ENCODE measurements around the gene LRCH4. TPM values are rescaled to one million over a fixed set of nuclear protein-coding genes. Genes with fewer than 3 reads are reported as not detected.
A peak's percentile ranks its signal among the peaks of the same experiment; 100 is the strongest.

Gene LRCH4
- total and polyA plus RNA-seq, 9 of the 15 experiments (the other 6 are each of a cell fraction or from before 2014, with no cell fraction given), result 0.06 to 63.3 (median 15.0) TPM

DNA sequence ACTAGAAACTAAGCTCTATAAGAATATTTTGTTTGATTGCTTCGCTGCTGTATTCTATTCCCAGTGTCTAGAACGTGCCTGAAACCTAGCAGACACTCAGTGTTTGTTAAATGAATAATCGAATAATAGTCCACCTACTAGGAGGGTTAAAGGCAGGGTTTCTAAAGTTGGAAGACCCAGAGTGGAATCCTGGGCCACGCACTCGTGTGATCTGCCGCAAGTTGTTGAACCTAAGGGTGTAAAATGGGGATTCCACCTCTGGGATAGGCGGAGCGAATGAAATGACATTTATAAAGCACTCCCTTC is 47.6 kb downstream of the LRCH4 start (continued):
- no peak for TF ChIP-seq ZNF217 (CRISPR knock-in tag; IDR thresholded peaks at IDR 0.05)
- TF ChIP-seq, protein P1, sequence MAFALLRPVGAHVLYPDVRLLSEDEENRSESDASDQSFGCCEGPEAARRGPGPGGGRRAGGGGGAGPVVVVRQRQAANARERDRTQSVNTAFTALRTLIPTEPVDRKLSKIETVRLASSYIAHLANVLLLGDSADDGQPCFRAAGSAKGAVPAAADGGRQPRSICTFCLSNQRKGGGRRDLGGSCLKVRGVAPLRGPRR (CRISPR knock-in tag; IDR thresholded peaks at IDR 0.05), result peak; percentile 66; the same call in 1 of the 2 replicates
- no peak for TF ChIP-seq HDAC6 (IDR thresholded peaks at IDR 0.05; ENCODE audit: low read depth, low read length)
- no peak for TF ChIP-seq PTRF (tag; IDR thresholded peaks at IDR 0.05)
- no peak for TF ChIP-seq BMI1 (IDR thresholded peaks at IDR 0.05; ENCODE audit: low read length)
- no peak for TF ChIP-seq ZNF23 (CRISPR knock-in tag; IDR thresholded peaks at IDR 0.05)
- TF ChIP-seq SMARCE1 (IDR thresholded peaks at IDR 0.05), result peak; percentile 35; the same call in 1 of the 2 replicates
- TF ChIP-seq SRF (CRISPR knock-in tag; IDR thresholded peaks at IDR 0.05), result peak in 1 of 2 experiments; percentile 66; a peak in 1 of 4 replicates
- no peak for TF ChIP-seq ZNF77 (CRISPR knock-in tag; IDR thresholded peaks at IDR 0.05)
- TF ChIP-seq, protein P2, sequence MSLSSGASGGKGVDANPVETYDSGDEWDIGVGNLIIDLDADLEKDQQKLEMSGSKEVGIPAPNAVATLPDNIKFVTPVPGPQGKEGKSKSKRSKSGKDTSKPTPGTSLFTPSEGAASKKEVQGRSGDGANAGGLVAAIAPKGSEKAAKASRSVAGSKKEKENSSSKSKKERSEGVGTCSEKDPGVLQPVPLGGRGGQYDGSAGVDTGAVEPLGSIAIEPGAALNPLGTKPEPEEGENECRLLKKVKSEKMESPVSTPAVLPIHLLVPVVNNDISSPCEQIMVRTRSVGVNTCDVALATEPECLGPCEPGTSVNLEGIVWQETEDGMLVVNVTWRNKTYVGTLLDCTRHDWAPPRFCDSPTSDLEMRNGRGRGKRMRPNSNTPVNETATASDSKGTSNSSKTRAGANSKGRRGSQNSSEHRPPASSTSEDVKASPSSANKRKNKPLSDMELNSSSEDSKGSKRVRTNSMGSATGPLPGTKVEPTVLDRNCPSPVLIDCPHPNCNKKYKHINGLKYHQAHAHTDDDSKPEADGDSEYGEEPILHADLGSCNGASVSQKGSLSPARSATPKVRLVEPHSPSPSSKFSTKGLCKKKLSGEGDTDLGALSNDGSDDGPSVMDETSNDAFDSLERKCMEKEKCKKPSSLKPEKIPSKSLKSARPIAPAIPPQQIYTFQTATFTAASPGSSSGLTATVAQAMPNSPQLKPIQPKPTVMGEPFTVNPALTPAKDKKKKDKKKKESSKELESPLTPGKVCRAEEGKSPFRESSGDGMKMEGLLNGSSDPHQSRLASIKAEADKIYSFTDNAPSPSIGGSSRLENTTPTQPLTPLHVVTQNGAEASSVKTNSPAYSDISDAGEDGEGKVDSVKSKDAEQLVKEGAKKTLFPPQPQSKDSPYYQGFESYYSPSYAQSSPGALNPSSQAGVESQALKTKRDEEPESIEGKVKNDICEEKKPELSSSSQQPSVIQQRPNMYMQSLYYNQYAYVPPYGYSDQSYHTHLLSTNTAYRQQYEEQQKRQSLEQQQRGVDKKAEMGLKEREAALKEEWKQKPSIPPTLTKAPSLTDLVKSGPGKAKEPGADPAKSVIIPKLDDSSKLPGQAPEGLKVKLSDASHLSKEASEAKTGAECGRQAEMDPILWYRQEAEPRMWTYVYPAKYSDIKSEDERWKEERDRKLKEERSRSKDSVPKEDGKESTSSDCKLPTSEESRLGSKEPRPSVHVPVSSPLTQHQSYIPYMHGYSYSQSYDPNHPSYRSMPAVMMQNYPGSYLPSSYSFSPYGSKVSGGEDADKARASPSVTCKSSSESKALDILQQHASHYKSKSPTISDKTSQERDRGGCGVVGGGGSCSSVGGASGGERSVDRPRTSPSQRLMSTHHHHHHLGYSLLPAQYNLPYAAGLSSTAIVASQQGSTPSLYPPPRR (CRISPR knock-in tag; IDR thresholded peaks at IDR 0.05; ENCODE audit: borderline replicate concordance), result no peak
- no peak for TF ChIP-seq ZNF740 (CRISPR knock-in tag; IDR thresholded peaks at IDR 0.05)
- no peak for TF ChIP-seq ZNF740 (tag; IDR thresholded peaks at IDR 0.05)
- no peak for TF ChIP-seq ZC3H8 (IDR thresholded peaks at IDR 0.05)
- TF ChIP-seq ZNF324 (CRISPR knock-in tag; IDR thresholded peaks at IDR 0.05), result no peak
- no peak for TF ChIP-seq HOMEZ (CRISPR knock-in tag; IDR thresholded peaks at IDR 0.05)
- TF ChIP-seq ZNF780A (CRISPR knock-in tag; IDR thresholded peaks at IDR 0.05), result no peak
- TF ChIP-seq TOE1 (IDR thresholded peaks at IDR 0.05; ENCODE audit: borderline replicate concordance), result no peak
- TF ChIP-seq TOE1 (CRISPR knock-in tag; IDR thresholded peaks at IDR 0.05; ENCODE audit: borderline replicate concordance, low read depth), result no peak
- no peak for TF ChIP-seq GABPB2 (CRISPR knock-in tag; conservative IDR thresholded peaks at IDR 0.05)
- TF ChIP-seq, protein P3, sequence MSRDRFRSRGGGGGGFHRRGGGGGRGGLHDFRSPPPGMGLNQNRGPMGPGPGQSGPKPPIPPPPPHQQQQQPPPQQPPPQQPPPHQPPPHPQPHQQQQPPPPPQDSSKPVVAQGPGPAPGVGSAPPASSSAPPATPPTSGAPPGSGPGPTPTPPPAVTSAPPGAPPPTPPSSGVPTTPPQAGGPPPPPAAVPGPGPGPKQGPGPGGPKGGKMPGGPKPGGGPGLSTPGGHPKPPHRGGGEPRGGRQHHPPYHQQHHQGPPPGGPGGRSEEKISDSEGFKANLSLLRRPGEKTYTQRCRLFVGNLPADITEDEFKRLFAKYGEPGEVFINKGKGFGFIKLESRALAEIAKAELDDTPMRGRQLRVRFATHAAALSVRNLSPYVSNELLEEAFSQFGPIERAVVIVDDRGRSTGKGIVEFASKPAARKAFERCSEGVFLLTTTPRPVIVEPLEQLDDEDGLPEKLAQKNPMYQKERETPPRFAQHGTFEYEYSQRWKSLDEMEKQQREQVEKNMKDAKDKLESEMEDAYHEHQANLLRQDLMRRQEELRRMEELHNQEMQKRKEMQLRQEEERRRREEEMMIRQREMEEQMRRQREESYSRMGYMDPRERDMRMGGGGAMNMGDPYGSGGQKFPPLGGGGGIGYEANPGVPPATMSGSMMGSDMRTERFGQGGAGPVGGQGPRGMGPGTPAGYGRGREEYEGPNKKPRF (IDR thresholded peaks at IDR 0.05; ENCODE audit: low read depth, low read length), result no peak
- 0 out of 2 replicates have a peak, but pooled peaks have one; percentile 31 for TF ChIP-seq HLTF (IDR thresholded peaks at IDR 0.05)

Measured in K562 (cell line).